GM23338 (cell line): ENCODE measurements around the gene TIMM13.

Experiments used
- CTCF ChIP-seq, 2 experiments: fragments of 200-600 bp in 1 of 2; sonication (generic) in 1 of 2; conservative IDR thresholded peaks; 2 replicates each; pipeline versions ENCODE4 v1.5.1 to v1.6.1; 2016 to 2017; ENCODE audit warnings: antibody characterized with exemption in 2 of 2, low read depth in 2 of 2, mild to moderate bottlenecking in 2 of 2, moderate library complexity in 1 of 2
- EZH2 ChIP-seq: fragments of 200-600 bp; sonication (generic); IDR thresholded peaks from one replicate; pipeline ENCODE4 v1.8.0; 2017; ENCODE audit warnings: antibody characterized with exemption, mild to moderate bottlenecking, low read depth; ENCODE audit not compliant: unreplicated experiment
- POLR2AphosphoS5 ChIP-seq: IDR thresholded peaks from 2 replicates; pipeline ENCODE4 v1.6.1; 2016; ENCODE audit warnings: antibody characterized with exemption, low read depth
- REST ChIP-seq: IDR thresholded peaks from one replicate; pipeline ENCODE4 v1.6.1; 2018; ENCODE audit warnings: antibody characterized with exemption; ENCODE audit not compliant: unreplicated experiment
- ZNF114 ChIP-seq: fragments of 250-450 bp; sonication (Bioruptor Pico); IDR thresholded peaks from 2 replicates; pipeline ENCODE4 v1.5.0; 2020; ENCODE audit warnings: mild to moderate bottlenecking, moderate library complexity
- ZNF331 ChIP-seq: fragments of 250-450 bp; sonication (Bioruptor Pico); IDR thresholded peaks from 2 replicates; pipeline ENCODE4 v1.5.0; 2020; ENCODE audit warnings: low read depth, mild to moderate bottlenecking, moderate library complexity

GRCh38 chr19:2391118-2391725 is 36.2 kb downstream of the TIMM13 start:
- peak; percentile 78 to 89 for TF ChIP-seq CTCF (conservative IDR thresholded peaks at IDR 0.05; ENCODE audit: low read depth in 2 of 2)
- TF ChIP-seq ZNF114, result no peak
- TF ChIP-seq ZNF331, result no peak
- no peak for TF ChIP-seq EZH2
- TF ChIP-seq POLR2AphosphoS5, result no peak
- TF ChIP-seq REST, result no peak
